Liver (tissue), 9 donors: ENCODE results near the gene PARP3. TPM values are rescaled to one million over a fixed set of nuclear protein-coding genes. Genes with fewer than 3 reads are reported as not detected.

Experiments
- DNase-seq: peaks from one replicate; pipeline ENCODE4 v3.0.0-alpha.2; 2017; ENCODE audit warnings: low spot score
- H3K27ac ChIP-seq, 2 donors: one replicate each; pipeline ENCODE4 v1.7.0; 2013; ENCODE audit warnings: inconsistent platforms in 2 of 2, low read length in 2 of 2, control low read depth in 1 of 2, low read depth in 1 of 2, mild to moderate bottlenecking in 1 of 2
- H3K27me3 ChIP-seq, 4 donors: one replicate each; pipeline versions ENCODE4 v1.6.1 to v1.7.0; 2013; ENCODE audit warnings: low read length in 3 of 4, inconsistent platforms in 1 of 4, mild to moderate bottlenecking in 1 of 4, moderate library complexity in 1 of 4; ENCODE audit not compliant: control insufficient read depth in 4 of 4, insufficient read depth in 4 of 4
- H3K36me3 ChIP-seq, 4 donors: one replicate each; pipeline versions ENCODE4 v1.6.1 to v1.7.0; 2013; ENCODE audit warnings: low read length in 3 of 4, mild to moderate bottlenecking in 3 of 4, low read depth in 1 of 4, moderate library complexity in 1 of 4; ENCODE audit not compliant: control insufficient read depth in 4 of 4, insufficient read depth in 3 of 4
- H3K4me1 ChIP-seq, 4 donors: one replicate each; pipeline versions ENCODE4 v1.6.1 to v1.7.0; 2013; ENCODE audit warnings: low read length in 3 of 4, mild to moderate bottlenecking in 3 of 4, moderate library complexity in 1 of 4; ENCODE audit not compliant: control insufficient read depth in 4 of 4, insufficient read depth in 4 of 4
- H3K4me3 ChIP-seq, 3 donors: one replicate each; pipeline versions ENCODE4 v1.6.1 to v1.7.0; 2013; ENCODE audit warnings: low read length in 3 of 3, control low read depth in 1 of 3, low read depth in 1 of 3, mild to moderate bottlenecking in 1 of 3
- H3K9ac ChIP-seq, 2 donors: one replicate each; pipeline ENCODE4 v1.7.0; 2013; ENCODE audit warnings: low read length in 2 of 2, mild to moderate bottlenecking in 2 of 2, moderate library complexity in 2 of 2, control low read depth in 1 of 2, low read depth in 1 of 2
- H3K9me3 ChIP-seq, 4 donors: one replicate each; pipeline versions ENCODE4 v1.6.1 to v1.7.0; 2013; ENCODE audit warnings: low read length in 3 of 4; ENCODE audit not compliant: control insufficient read depth in 4 of 4
- EGR1 ChIP-seq, 2 donors: IDR thresholded peaks; 2 replicates each; pipeline ENCODE4 v1.6.1; 2016 to 2018; ENCODE audit warnings: antibody characterized with exemption in 2 of 2, low read depth in 2 of 2
- FOXA1 ChIP-seq: IDR thresholded peaks from 2 replicates; pipeline ENCODE4 v1.6.1; 2016; ENCODE audit warnings: antibody characterized with exemption
- FOXA2 ChIP-seq: IDR thresholded peaks from 2 replicates; pipeline ENCODE4 v1.6.1; 2016; ENCODE audit warnings: antibody characterized with exemption
- GABPA ChIP-seq, 2 donors: IDR thresholded peaks in 1 of 2; conservative IDR thresholded peaks in 1 of 2; 2 replicates each; pipeline ENCODE4 v1.6.1; 2016; ENCODE audit warnings: antibody characterized with exemption in 2 of 2, mild to moderate bottlenecking in 1 of 2, moderate library complexity in 1 of 2
- HNF4A ChIP-seq, 2 donors: conservative IDR thresholded peaks; 2 replicates each; pipeline ENCODE4 v1.6.1; 2016; ENCODE audit warnings: antibody characterized with exemption in 2 of 2, mild to moderate bottlenecking in 2 of 2
- JUND ChIP-seq, 2 donors: IDR thresholded peaks; 2 replicates each; pipeline ENCODE4 v1.6.1; 2016; ENCODE audit warnings: antibody characterized with exemption in 2 of 2
- NR2F2 ChIP-seq: IDR thresholded peaks from 2 replicates; pipeline ENCODE4 v1.6.1; 2016; ENCODE audit warnings: antibody characterized with exemption
- RAD21 ChIP-seq, 2 donors: IDR thresholded peaks; 2 replicates each; pipeline ENCODE4 v1.6.1; 2016; ENCODE audit warnings: antibody characterized with exemption in 2 of 2, mild to moderate bottlenecking in 2 of 2
- SP1 ChIP-seq: IDR thresholded peaks from 2 replicates; pipeline ENCODE4 v1.6.1; 2018; ENCODE audit warnings: antibody characterized with exemption, mild to moderate bottlenecking
- TAF1 ChIP-seq: conservative IDR thresholded peaks from 2 replicates; pipeline ENCODE4 v1.6.1; 2016; ENCODE audit warnings: antibody characterized with exemption, mild to moderate bottlenecking
- WGBS: extraction: QIAGEN DNeasy Blood & Tissue Kit; methylation state at CpG from one replicate; pipeline ENCODE4 v1.1.7; 2013; 5-methylcytosine and 5-hydroxymethylcytosine counted together
- polyA plus RNA-seq, 2 donors: library from polyadenylated mRNA; stranded (reverse) in 1 of 2; unstranded in 1 of 2; fragments of 200-250 nt in 1 of 2; fragments of >200 nt in 1 of 2; fragmentation: Nextera tagmentation in 1 of 2; extraction: Ambion mirVana in 1 of 2; gene quantifications; one replicate each; pipeline versions ENCODE4 v1.2.1 to v1.2.3, GENCODE V29; 2013 to 2015
- total RNA-seq, 2 donors: library from RNA; depleted of rRNA; stranded (reverse); fragments of >200 nt; gene quantifications; one replicate each; pipeline ENCODE4 v1.2.3, GENCODE V29; 2014
- TF ChIP-seq, protein P1 (sequence below): IDR thresholded peaks from 2 replicates; pipeline ENCODE4 v1.6.1; 2016; ENCODE audit warnings: antibody characterized with exemption, mild to moderate bottlenecking
- TF ChIP-seq, protein P2 (sequence below): IDR thresholded peaks from 2 replicates; pipeline ENCODE4 v1.6.1; 2016; ENCODE audit warnings: antibody characterized with exemption
- TF ChIP-seq, protein P3 (sequence below): fragments of 150-350 bp; IDR thresholded peaks from 2 replicates; pipeline ENCODE4 v1.5.1; 2017; ENCODE audit warnings: improper control_type of control experiment, low read depth, low read length; ENCODE audit not compliant: missing input control
- TF ChIP-seq, protein P4 (sequence below): IDR thresholded peaks from 2 replicates; pipeline ENCODE4 v1.6.1; 2016; ENCODE audit warnings: antibody characterized with exemption
- TF ChIP-seq, protein P5 (sequence below): IDR thresholded peaks from 2 replicates; pipeline ENCODE4 v1.6.1; 2016; ENCODE audit warnings: antibody characterized with exemption
- donor health status: healthy.
- donor health status: healthy.
- donor health status: healthy.
- donor health status: healthy.
- donor health status: healthy.

The PARP3 gene
- total and polyA plus RNA-seq, 4 donors = 1.5 to 21.4 (median 12.7) TPM

DNA sequence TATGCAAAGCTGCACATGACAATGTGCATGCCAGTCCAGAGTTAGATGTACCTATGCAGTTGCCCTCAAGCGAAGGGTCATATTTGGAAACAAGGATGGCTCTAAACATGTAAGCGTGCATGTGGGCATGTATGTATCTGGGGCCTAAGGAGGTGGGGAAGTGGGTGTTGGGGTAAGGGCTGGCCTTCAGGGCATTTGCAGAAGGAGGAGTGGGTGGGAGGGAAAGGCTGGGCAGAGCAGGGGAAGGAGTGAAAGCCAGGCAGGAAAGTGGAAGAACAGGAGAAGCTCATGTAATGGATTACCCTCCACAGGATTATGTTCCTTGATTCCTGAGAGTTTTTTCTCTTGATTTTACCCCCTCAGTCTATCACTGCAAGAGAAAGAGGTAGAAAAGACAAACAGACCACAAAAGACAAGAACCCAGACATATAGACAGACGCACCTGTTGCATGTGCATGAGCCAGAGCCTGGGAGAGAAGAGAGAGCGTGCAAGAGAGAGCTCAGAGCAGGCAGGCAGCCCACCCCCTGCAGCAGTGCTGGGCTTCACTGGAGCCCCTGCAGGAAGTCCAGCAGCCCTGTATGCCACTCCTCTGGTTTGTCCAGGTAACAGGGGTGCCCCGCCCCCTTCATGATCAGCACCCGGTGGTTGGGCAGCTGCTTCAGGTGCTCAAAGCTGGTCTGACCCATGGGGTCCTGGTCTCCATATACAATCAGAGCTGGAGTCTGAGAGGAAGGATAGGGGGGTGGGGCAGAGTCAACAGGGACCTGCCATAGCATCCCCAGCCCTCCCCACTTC, 26.9 kb downstream of the PARP3 start:
- H3K9ac ChIP-seq = no peak overlapping the region
- TF ChIP-seq EGR1 (IDR thresholded peaks at IDR 0.05; ENCODE audit: low read depth in 2 of 2) (no peak), HNF4A (conservative IDR thresholded peaks at IDR 0.05) (no peak), SP1 (no peak), TAF1 (no peak), NR2F2 (no peak), JUND (IDR thresholded peaks at IDR 0.05) (no peak), FOXA2 (no peak), FOXA1 (no peak), GABPA (IDR thresholded peaks at IDR 0.05 in 1 of 2, conservative IDR thresholded peaks at IDR 0.05 in 1 of 2) (no peak), RAD21 (IDR thresholded peaks at IDR 0.05) (no peak)
- TF ChIP-seq, protein P1, sequence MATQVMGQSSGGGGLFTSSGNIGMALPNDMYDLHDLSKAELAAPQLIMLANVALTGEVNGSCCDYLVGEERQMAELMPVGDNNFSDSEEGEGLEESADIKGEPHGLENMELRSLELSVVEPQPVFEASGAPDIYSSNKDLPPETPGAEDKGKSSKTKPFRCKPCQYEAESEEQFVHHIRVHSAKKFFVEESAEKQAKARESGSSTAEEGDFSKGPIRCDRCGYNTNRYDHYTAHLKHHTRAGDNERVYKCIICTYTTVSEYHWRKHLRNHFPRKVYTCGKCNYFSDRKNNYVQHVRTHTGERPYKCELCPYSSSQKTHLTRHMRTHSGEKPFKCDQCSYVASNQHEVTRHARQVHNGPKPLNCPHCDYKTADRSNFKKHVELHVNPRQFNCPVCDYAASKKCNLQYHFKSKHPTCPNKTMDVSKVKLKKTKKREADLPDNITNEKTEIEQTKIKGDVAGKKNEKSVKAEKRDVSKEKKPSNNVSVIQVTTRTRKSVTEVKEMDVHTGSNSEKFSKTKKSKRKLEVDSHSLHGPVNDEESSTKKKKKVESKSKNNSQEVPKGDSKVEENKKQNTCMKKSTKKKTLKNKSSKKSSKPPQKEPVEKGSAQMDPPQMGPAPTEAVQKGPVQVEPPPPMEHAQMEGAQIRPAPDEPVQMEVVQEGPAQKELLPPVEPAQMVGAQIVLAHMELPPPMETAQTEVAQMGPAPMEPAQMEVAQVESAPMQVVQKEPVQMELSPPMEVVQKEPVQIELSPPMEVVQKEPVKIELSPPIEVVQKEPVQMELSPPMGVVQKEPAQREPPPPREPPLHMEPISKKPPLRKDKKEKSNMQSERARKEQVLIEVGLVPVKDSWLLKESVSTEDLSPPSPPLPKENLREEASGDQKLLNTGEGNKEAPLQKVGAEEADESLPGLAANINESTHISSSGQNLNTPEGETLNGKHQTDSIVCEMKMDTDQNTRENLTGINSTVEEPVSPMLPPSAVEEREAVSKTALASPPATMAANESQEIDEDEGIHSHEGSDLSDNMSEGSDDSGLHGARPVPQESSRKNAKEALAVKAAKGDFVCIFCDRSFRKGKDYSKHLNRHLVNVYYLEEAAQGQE = no peak
- TF ChIP-seq, protein P2, sequence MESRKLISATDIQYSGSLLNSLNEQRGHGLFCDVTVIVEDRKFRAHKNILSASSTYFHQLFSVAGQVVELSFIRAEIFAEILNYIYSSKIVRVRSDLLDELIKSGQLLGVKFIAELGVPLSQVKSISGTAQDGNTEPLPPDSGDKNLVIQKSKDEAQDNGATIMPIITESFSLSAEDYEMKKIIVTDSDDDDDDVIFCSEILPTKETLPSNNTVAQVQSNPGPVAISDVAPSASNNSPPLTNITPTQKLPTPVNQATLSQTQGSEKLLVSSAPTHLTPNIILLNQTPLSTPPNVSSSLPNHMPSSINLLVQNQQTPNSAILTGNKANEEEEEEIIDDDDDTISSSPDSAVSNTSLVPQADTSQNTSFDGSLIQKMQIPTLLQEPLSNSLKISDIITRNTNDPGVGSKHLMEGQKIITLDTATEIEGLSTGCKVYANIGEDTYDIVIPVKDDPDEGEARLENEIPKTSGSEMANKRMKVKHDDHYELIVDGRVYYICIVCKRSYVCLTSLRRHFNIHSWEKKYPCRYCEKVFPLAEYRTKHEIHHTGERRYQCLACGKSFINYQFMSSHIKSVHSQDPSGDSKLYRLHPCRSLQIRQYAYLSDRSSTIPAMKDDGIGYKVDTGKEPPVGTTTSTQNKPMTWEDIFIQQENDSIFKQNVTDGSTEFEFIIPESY = no peak
- TF ChIP-seq, protein P3, sequence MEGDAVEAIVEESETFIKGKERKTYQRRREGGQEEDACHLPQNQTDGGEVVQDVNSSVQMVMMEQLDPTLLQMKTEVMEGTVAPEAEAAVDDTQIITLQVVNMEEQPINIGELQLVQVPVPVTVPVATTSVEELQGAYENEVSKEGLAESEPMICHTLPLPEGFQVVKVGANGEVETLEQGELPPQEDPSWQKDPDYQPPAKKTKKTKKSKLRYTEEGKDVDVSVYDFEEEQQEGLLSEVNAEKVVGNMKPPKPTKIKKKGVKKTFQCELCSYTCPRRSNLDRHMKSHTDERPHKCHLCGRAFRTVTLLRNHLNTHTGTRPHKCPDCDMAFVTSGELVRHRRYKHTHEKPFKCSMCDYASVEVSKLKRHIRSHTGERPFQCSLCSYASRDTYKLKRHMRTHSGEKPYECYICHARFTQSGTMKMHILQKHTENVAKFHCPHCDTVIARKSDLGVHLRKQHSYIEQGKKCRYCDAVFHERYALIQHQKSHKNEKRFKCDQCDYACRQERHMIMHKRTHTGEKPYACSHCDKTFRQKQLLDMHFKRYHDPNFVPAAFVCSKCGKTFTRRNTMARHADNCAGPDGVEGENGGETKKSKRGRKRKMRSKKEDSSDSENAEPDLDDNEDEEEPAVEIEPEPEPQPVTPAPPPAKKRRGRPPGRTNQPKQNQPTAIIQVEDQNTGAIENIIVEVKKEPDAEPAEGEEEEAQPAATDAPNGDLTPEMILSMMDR = no peak
- TF ChIP-seq, protein P4, sequence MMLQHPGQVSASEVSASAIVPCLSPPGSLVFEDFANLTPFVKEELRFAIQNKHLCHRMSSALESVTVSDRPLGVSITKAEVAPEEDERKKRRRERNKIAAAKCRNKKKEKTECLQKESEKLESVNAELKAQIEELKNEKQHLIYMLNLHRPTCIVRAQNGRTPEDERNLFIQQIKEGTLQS = no peak
- TF ChIP-seq, protein P5, sequence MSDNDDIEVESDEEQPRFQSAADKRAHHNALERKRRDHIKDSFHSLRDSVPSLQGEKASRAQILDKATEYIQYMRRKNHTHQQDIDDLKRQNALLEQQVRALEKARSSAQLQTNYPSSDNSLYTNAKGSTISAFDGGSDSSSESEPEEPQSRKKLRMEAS = no peak
- H3K27ac ChIP-seq = no peak overlapping the region
- DNase-seq = no peak
- H3K9me3 ChIP-seq = no peaks in the 10 kb centered on the region
- no peaks in the 10 kb centered on the region for H3K27me3 ChIP-seq
- H3K4me3 ChIP-seq = no peak overlapping the region
- WGBS = 84% methylated on average over 6 of the region's 6 CpGs
- H3K36me3 ChIP-seq = no peaks in the 10 kb centered on the region
- H3K4me1 ChIP-seq = peaks cover 8 to 50% (median 44%) of the 10 kb centered on the region in 4 donors
